Loucy (cell line): Measurements from ENCODE around the gene MS4A4E.
"Not testable (repeated sequence)": the region's sequence is repeated elsewhere in the genome, so short reads cannot be mapped to it uniquely, and the experiment has no call there.

Experiments
- CTCF ChIP-seq: fragments of 200-600 bp; sonication (generic); conservative IDR thresholded peaks from 2 replicates; pipeline ENCODE4 v1.5.1; 2014; ENCODE audit warnings: mild to moderate bottlenecking, antibody characterized with exemption, low read length
- EZH2phosphoT487 ChIP-seq: fragments of 200-600 bp; IDR thresholded peaks from 2 replicates; pipeline ENCODE4 v1.6.1; 2018; ENCODE audit warnings: antibody characterized with exemption, mild to moderate bottlenecking, moderate library complexity, borderline replicate concordance

- not testable (repeated sequence) for TF ChIP-seq CTCF, EZH2phosphoT487
Observed at GRCh38 chr11:60152727-60153126, 90.2 kb downstream of the MS4A4E start.
